ENCODE results near the gene ATP6V0C.

GRCh38 chr16:2501946-2502895, 11.5 kb upstream of the ATP6V0C start:
- TF ChIP-seq, protein P1, sequence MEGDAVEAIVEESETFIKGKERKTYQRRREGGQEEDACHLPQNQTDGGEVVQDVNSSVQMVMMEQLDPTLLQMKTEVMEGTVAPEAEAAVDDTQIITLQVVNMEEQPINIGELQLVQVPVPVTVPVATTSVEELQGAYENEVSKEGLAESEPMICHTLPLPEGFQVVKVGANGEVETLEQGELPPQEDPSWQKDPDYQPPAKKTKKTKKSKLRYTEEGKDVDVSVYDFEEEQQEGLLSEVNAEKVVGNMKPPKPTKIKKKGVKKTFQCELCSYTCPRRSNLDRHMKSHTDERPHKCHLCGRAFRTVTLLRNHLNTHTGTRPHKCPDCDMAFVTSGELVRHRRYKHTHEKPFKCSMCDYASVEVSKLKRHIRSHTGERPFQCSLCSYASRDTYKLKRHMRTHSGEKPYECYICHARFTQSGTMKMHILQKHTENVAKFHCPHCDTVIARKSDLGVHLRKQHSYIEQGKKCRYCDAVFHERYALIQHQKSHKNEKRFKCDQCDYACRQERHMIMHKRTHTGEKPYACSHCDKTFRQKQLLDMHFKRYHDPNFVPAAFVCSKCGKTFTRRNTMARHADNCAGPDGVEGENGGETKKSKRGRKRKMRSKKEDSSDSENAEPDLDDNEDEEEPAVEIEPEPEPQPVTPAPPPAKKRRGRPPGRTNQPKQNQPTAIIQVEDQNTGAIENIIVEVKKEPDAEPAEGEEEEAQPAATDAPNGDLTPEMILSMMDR (IDR thresholded peaks at IDR 0.05): no peak
- no peak for TF ChIP-seq POLR2A (IDR thresholded peaks at IDR 0.05)

Data from testis (tissue), 2 donors.